Muscle of arm (tissue), 12 donors: ENCODE results near the gene PCDH9. TPM values are rescaled to one million over a fixed set of nuclear protein-coding genes. Genes with fewer than 3 reads are reported as not detected.
A peak's percentile ranks its signal among the peaks of the same experiment; 100 is the strongest.

ENCODE experiments used
- DNase-seq: peaks from one replicate; pipeline ENCODE4 v3.0.0-alpha.2; 2013
- polyA plus RNA-seq, 12 donors: library from polyadenylated mRNA; unstranded; fragments of 120-200 nt; gene quantifications; one replicate each; pipeline ENCODE4 v1.2.1, GENCODE V29; 2013; ENCODE audit not compliant: insufficient read length in 12 of 12

PCDH9 gene
- polyA plus RNA-seq, 12 donors: 2.8 to 4.3 (median 3.6) TPM; not detected in 1

DNA sequence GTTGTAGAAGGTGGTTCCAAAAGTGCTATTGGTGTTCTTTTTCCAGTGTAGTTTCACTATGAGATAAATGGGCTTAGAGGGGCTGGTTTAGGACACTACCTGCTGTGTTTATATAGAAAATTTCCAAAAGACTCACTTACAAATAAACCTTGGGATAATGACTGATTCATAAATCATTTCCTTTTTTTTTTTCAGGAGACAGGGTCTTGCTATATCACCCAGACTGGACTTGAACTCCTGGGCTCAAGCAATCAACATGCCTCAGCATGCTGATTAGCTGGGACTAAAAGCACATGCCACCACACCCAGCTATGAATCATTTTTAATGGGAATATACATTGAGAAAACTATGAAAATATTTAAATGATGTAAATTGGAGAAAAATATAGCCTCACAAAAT lies 376.6 kb downstream of the PCDH9 start:
- no peak for DNase-seq

DNA sequence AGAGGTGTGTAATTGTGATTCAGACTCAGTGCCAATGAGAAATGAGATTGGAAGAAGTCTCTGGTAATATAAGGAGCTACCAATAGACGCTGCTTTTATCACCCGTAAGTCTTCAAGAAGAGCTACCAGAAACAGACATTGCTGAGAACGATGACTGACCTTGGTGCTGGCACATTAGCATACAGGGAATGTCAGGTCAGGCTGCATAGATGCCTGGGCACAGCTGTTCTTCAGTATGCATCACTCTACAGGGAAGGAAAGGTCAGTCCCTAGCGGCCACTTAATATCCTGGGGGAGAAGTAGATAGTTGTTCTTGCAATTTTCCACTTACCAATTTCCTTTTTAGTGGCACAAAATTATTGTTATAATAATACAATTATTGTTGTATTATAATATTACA lies 380.4 kb downstream of the PCDH9 start:
- DNase-seq: no peak

DNA sequence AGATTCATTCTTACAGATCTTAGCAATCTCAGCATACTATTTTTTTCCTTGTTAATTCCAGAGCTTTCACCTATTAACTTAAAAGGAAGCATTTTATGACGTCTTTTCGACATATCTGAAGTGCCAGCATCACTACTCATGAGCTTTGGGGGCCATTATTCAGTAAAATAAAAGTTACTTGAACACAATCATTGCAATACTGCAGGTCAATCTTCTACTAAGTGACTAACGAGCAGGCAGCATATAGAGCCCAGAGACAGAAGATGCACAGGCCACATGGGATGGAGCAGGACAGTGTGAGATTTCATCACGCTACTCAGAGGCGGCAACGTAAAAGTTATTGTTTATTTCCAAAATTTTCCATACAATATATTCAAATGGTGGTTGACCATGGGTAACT lies 382.6 kb downstream of the PCDH9 start:
- DNase-seq: no peak

DNA sequence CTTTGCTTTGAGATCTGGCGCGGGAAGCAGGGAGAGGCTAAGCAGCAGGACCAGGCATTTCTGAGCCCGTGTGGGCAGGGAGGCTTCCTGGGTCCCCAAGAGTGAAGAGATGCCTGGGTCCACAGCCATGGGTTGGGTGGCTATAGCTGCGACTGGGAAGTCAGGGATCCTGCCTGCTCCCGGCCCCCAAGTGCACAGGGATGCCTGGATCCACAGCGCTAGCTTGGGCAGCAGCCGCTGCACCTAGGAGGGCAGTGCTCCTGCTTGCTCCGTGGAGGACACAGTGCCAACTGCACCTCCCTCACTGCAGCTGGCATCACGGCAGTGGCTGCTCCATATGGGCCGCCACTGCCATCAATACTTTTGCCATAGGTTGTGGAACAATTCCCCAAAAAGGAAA lies 384.7 kb downstream of the PCDH9 start:
- DNase-seq: no peak

DNA sequence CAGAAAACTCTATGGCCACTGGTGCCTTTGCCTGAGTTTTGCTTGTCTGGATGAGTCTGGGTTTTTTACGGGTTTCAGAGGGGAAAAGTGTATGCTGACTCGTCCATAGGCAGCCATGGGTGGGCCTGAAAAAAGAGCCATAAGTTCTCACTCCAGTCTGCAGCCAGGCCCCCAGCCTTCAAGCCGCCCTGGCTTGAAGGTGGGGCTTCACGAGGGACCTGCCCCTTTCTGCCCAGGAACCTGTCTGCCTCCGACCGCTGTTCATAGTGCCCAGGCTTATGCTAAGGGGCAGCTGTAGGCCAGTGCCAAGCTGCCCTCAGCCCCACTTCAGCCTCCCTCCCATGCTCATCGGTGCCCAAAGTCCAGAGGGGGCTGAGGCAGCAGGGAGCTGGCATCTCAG lies 385.2 kb downstream of the PCDH9 start:
- DNase-seq: no peak

DNA sequence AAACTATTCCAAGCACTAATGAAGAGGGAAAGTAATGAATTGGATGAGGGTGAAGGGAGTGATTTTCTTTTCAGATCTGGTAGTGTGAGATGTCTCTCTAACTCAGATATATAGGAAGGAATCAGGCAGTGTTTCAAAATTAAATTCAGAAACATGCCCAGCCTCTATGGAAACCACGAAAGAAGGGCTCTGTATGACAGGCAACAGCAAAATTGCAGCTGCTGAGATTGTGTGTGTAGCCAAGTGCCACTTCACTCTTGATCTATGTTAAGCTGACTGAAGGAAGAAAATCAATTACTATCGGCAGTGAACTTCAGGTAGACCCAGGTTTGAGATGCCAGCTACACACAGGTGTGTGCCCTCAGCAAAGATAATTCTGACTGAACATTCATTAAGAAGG lies 387.4 kb downstream of the PCDH9 start:
- DNase-seq: no peak

DNA sequence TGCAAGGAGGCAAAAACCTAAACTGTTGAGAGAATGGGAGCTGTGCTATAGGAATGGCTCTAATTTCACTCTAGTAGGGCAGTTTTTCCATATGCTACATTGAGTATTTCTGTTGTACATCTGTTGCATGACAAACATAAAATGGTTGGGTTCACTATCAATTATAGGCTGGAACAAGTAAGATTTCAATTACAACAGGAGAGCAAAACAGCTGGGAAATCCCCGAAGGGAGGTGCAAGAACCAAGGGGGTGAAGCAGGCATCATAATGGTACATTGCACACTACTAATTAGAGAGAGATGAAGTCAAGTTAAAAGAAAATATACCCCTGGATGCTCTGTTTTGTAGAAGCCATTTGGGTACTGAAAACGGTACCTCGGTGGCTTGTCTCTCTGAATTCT lies 389.5 kb downstream of the PCDH9 start:
- no peak for DNase-seq

DNA sequence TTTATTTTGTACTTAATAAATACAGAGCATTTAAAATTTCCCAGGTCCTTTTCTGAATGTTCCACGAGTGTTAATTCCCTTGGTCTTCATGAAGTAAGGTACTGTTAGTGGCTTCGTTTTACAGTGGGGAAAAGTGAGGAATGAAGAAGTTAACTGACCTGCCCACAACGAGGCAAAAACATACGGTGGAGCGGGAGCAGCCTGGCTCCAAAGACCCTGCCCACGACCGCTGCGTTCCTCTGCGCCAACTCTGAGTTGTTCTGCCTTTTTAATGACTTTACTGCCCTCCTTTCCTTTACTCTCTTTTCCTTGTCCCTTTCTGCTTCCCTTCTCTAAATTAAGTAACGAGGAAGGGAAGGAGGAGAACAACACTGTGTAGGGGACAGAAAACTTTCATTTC lies 392.9 kb downstream of the PCDH9 start:
- no peak for DNase-seq

DNA sequence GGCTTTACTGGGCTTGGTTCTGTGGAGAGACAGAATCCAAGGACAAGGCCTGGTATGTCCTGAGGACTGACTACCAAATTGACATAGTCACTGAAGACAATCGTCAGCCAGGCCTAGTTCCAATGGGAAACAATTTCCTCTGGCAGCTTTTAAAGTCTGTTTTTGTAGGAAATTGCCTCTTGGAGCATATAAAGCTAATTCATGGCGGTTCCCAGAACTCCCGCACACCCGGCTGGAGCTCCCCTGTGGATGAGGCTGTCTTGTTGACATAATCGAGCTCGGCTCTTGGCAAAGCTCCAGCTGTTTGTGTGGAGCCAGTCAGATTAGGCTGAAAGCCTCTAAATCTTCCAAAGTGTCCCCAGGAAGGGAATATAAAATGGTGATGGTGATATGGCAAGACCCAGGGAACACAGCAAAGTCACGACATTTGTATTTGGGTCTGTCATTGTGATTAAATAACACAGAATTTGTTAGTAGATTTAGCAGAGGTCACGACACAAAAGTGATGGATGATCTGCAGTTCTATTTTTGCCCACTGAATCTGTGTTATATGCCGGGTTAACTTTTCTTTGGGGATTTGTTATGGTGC lies 395.0 kb downstream of the PCDH9 start:
- DNase-seq: peak; percentile 55

DNA sequence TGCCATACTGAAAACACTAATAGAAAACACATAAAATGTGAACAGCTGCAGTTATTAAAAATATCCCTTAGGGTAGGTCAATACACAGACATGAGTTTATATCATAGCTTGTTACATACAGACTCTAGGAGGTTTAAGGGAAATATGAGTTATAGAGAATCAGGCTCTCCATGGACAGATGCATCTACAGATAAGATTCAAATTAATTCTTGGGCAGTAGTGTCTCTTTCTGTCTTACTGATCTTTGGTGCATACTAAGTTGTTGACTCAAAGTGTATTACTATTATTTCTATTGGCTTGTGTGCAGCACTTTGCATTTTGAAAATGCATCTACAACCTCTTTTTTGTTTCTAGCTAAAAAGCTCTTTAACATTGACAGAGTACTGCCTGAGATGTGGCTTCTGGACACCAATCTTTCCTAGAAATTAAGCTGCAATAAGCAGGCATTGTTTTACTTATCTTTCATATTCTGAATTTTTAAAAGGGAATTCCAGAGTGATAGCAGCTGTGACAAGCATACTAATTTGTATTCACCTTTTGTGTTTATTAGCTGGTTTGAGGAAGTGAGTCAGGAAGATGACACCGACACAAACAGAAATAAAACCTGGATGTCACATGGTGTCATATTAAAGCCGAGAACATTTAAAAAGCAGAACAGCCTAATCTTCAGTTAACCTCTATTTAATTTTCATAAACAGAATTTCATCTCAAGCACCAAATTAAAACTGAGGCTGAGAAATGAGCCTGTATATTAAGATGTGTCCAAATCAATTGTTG lies 399.0 kb downstream of the PCDH9 start:
- DNase-seq: no peak

DNA sequence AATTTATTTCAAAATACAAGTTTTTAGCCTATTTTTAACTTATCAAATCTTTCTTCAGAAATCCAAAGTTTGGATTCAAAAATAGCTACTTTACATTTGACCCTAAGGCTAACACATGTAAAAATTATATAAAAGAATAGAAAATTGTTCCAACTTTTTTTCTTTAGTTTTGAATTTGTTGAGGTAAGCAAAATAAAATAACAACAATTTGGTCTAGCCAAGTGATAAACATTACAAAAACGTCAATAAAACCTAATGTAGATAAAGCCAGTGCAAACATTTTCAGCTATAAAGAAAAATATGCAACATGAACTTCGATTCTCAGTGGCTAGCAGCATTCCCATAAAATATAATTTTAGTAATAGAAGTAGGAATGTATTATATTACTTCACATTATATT lies 400.3 kb downstream of the PCDH9 start:
- DNase-seq: no peak

DNA sequence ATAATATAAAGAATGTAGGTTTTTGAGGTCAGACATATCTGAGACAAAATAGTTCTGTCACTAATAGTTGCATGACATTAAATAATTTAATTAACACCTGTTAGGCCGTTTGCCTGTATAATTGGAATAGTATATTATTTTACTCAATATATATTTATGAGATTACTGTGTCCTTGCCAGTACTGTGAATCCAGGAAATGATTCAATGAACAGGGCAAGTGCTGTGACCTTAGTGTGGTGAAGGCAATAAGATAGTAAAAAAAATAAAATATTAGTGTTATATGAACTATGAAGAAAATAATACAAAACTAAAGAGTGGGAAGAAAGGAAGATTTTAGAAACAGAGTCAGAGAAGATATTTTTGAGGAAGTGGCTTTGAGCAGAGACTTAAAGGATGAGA lies 403.7 kb downstream of the PCDH9 start:
- DNase-seq: no peak

DNA sequence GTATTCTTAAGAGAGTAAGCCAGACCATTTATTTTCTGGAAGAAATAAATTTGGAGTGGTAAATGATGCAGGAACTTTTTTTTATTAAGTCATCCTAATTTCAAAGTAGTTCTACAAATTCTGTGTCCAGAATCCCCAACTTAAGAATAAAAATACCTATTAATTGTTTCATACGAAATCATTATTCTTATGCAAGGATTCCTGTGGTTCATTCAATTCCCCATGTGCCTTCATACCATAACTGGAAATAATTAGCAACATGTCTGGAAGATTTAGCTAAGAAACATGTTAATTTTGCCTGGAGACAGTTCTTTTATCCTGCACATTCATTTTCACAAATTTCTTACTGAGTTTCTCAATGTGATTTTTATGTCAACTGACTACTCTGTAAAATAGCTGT lies 408.6 kb downstream of the PCDH9 start:
- no peak for DNase-seq

DNA sequence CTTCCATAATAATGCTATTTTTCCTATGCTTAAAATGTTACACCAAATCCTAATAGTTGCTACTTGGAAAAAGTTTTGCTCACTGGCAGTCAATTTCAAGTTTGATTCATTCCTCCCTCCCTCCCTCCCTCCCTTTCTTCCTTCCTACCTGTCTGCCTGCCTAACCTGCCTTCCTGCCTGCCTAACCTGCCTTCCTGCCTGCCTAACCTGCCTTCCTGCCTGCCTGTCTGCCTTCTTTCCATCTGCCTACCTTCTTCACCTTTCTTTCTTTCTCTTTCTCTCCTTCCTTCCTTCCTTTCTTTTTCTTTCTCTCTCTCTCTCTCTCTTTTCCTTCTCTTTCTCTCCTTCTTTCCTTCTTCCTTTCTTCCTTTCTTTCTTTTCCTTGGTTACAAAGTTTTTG lies 418.7 kb downstream of the PCDH9 start:
- no peak for DNase-seq

DNA sequence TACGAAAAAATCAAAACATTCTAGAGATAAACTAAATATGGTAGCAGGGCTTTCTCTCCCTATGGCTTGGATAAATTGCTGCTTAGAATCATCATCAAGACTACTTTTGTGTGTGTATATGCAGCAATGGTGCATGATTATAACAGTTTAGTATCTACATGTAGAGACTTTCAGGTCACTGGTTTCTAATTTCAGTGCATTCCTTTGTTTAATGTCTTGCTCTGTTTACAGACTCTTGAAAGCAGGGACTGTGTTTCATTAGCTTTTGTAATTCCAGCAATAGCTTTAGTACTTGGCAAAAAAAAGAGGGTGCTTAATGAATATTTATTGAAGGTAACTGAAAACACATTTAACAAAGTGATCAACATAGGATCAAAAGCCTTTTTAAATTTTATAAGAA lies 420.7 kb downstream of the PCDH9 start:
- DNase-seq: no peak

DNA sequence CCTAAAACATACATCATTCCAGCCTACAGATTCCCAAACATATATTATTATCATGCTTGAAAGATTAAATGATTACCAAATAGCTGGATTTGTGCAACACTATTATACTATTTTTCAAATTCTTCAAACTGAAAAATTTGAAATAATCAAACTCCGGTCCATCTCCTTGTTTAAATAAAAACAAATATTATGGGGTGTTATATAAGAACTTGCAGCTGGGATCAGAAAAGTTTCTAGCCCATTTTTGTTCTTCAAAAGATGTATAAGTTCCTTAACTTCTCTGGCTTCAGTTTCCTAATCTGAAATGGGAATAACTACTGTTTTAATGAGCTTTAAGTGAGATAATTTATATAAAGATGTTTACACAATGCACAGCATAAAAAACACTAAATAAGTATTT lies 422.9 kb downstream of the PCDH9 start:
- DNase-seq: no peak

DNA sequence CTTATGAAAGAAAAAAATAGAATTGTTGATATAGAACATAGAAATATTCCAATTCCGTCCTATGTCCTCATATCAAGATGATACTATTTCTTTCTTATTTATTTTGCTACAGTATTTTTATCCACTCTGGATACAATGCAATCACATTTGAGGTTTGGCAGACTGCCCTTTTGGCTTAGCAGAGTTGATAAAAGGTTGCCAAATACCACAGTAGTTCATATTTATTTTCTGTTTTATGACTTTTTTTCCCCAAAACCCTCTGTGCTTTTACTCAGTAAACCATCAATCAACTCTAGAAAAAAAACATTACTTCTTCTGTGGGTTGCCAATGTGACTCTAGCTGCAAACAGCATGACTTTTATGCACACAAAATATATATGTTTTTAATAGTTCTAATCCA lies 424.5 kb downstream of the PCDH9 start:
- peak; percentile 68 for DNase-seq

DNA sequence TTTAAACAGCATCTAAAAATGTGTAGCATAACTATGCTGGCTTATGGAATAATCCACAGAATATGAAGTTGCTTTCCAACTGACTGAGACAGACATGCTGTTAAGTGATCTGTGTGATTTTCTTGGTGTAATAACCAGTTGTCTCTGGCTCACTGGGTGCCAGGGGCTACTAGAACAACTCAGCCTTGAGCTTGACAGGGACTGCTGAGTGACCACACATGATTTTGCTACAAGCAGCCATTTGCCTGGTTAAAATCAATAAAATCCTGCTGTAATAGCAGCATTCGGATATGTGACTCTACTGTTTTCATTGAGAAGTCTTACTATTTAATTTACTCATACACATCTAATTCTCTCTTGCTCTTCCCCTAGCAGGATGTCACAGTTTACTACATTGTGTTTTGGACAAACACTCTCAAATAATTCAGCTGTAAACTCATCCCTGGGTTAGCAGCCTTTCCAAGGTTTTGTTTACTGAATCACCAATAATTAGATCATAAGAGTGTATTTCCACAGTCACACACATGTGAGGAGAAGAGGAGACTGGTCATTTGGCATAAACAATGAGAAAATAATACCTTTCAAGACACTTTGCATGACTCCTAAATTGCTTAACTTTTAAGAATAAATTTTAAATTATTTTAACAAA lies 426.2 kb downstream of the PCDH9 start:
- DNase-seq: peak; percentile 22

DNA sequence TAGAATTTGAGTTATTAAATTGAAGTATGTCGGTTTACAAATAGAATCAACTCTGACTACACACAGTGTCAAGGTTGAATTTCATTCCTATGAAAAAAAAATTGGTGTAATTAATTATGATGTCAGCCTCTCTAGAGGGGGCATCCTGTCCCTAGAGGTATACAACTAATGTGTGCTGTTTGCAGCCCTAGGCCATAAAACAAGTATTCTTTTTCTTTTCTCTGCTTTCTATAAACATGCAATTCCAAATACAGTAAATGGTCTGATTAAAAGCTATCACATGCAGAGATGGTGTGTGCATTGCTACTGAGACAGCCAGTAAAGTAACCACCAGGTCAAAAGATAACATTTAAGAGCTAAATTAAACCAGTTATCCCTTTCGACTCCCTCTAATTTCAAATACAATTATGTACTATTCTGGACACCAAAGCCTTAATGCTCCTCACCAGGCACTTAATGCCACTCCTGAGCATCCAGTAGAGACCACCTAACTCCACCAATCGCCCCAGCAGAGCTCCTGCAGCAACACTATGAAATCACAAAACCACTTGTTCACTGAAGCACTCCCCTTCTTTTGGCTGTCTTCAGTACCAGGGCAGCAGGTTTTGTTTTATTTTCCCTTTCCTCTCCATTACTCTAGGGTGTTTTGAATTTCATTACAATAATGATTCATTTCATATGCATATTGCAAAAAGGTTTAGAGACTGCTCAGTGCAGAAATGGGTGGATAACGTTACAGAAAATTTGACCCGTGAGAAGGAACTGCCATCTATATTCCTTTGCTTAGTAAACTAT lies 426.9 kb downstream of the PCDH9 start:
- peak; percentile 10 for DNase-seq

DNA sequence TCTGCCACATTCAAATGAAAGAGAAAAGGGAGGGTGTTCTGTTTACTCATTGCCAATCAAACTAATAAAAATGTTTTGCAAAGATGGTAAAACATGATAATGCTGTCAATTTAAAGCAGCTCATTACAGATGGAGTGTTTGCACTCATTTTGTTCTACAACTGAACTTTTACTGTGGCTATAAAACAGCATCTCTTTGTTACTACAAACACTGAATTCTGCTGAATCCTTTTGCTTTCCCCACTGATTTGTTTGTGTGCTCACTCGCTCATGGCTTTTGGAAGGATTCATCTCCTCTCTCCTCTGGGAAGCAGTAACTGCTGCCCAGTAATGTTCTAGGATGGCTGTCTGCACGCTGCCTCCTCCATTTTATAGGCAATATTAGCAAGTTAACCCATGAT lies 434.5 kb downstream of the PCDH9 start:
- DNase-seq: no peak

DNA sequence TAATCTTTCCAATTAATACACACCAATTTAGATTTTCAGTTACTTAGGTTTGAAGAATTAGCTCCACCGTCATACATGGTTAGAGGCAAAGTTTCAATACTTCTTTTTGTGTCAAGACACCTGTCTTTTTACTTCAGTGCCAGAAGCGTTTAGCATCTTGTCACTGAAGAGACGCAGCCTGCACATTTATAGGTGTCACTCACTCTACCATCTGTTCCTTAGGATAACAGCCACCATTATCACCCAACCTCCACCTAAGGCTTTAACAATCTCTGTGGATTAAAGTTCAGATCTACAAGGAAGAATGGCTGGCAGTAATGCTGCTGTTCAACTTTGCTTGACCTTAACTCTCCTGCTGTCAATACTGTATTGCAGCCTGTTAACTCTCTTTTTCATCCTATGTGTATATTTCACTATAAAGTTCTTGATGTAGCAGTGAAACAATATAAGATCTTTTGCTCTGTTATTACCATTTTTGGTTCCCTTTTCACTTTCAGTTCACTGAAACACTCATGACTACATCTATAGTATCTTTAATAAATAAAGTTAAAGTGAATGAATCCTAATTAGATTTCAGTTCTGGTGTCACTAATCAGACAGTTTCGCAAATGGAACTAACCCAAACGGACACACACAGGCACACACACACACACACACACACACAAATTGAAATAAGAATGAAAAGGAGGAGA lies 435.6 kb downstream of the PCDH9 start:
- DNase-seq: no peak

DNA sequence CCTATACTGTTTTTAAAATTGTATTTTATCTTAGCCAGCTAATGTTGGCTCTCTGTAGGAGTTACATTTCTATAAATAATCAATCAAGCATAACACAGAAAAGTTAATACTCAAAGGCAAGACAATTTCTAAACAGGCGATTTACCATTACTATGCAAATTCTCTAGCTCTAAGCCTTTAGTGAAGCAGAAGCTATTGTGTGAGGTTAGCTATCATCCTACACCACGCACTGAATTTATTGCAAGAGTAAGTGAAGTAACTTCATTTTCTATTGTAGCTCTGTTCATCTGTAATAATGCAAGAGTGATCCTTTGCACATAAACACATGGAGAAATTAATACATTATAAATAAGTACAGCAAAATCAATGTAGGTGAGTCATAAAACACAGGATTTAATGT lies 439.3 kb downstream of the PCDH9 start:
- no peak for DNase-seq
